Measurements from ENCODE around the gene CDK5RAP1.

The CDK5RAP1 gene

DNA sequence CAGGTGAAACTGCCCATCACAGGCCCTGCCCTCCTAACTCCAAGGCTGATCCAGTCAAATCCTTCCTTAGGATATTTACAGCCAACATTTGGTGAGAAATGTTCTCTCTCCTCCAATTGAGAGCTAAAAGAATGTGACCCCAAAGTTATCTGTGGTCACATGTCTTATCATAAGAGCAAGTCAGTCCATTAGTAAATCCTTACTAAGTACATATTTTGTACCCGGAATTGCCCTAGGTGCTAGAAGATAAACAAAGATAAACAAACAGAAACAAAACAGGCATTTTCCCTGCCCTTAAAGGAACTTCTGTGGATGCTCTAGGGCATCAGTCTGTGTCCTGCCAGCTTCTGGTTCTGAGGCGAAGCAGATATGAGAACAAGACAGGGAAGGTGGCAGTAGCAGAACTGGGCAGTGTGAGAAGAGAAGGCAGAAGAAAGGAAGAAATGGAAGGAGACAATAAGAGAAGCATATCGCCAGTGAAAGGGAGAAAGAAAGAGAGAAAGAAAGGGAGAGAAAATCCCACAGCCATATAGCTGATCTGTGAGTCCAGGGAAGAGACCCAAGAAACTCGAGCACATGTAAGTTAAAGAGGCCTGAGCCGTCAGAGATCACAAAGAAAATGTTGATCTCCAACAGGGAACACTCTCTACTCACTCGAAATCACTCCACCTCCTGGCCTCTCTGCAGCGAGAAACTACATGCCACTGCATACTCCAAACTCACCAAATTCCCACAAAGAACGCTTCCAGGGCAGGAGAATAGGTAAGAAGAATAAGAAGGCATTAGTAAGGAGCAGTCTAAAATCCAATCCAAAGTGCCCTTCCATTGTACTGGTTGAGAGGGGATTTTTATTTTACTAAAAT, 41.7 kb downstream of the CDK5RAP1 start:
- Histone ChIP-seq H2BK12ac (ENCODE audit: low read length) (no peak overlapping the region), H3K27me3 (ENCODE audit: insufficient read depth, low read length) (no peaks in the 10 kb centered on the region), H4K91ac (ENCODE audit: low read depth, low read length) (no peak overlapping the region), H3K4ac (ENCODE audit: low read depth, low read length) (no peak overlapping the region), H3K18ac (ENCODE audit: low read length) (no peak overlapping the region), H2AFZ (ENCODE audit: insufficient read depth, low read length, poor library complexity) (no peak overlapping the region), H2BK120ac (ENCODE audit: insufficient read depth, low read length, poor library complexity) (no peak overlapping the region), H3K9ac (ENCODE audit: low read length) (no peak overlapping the region), H4K12ac (ENCODE audit: low read depth, low read length) (no peak overlapping the region), H3K4me1 (ENCODE audit: control insufficient read depth in 1 of 2, insufficient read depth in 2 of 2, low read length in 2 of 2) (no peaks in the 10 kb centered on the region), H3K79me1 (ENCODE audit: low read length) (no peaks in the 10 kb centered on the region), H4K8ac (ENCODE audit: low read depth, low read length) (no peak overlapping the region), H3K4me2 (ENCODE audit: low read length) (no peak overlapping the region), H2AK5ac (ENCODE audit: low read length) (no peak overlapping the region), H3K36me3 (ENCODE audit: control insufficient read depth in 1 of 2, insufficient read depth in 2 of 2, low read length in 2 of 2) (peaks cover 15 to 29% of the 10 kb centered on the region in 2 experiments), H3K79me2 (ENCODE audit: control insufficient read depth, insufficient read depth, low read length, poor library complexity) (no peaks in the 10 kb centered on the region), H3K4me3 (ENCODE audit: low read depth, low read length) (no peak overlapping the region), H3K27ac (ENCODE audit: low read depth, low read length) (no peak overlapping the region), H3K9me3 (ENCODE audit: insufficient read depth, low read depth, low read length) (no peaks in the 10 kb centered on the region), H2BK5ac (ENCODE audit: low read depth, low read length, poor library complexity) (no peak overlapping the region), H3K14ac (ENCODE audit: low read length) (no peak overlapping the region), H3K23ac (ENCODE audit: low read length) (no peak overlapping the region)
- peak in 1 of 2 donors; percentile 43 for DNase-seq
- WGBS (ENCODE audit: extremely low coverage, insufficient coverage, insufficient read length), result no CpG with 5 or more reads among the region's 8 CpGs

GRCh38 chr20:33353013-33353402, 48.3 kb downstream of the CDK5RAP1 start:
- H2BK12ac ChIP-seq (ENCODE audit: low read length), result no peak overlapping the region
- no peak overlapping the region for H3K18ac ChIP-seq (ENCODE audit: low read length)
- no peak overlapping the region for H3K4ac ChIP-seq (ENCODE audit: low read depth, low read length)
- no peak overlapping the region for H2BK120ac ChIP-seq (ENCODE audit: insufficient read depth, low read length, poor library complexity)
- no peak for DNase-seq
- H3K14ac ChIP-seq (ENCODE audit: low read length), result no peak overlapping the region
- peaks cover 3% of the 10 kb centered on the region for H3K79me1 ChIP-seq (ENCODE audit: low read length)
- no peak overlapping the region for H3K9ac ChIP-seq (ENCODE audit: low read length)
- H3K36me3 ChIP-seq (ENCODE audit: control insufficient read depth in 1 of 2, insufficient read depth in 2 of 2, low read length in 2 of 2), result peaks cover 0 to 7% of the 10 kb centered on the region in 2 experiments
- H3K4me3 ChIP-seq (ENCODE audit: low read depth, low read length), result no peak overlapping the region
- H3K79me2 ChIP-seq (ENCODE audit: control insufficient read depth, insufficient read depth, low read length, poor library complexity), result no peaks in the 10 kb centered on the region
- no peaks in the 10 kb centered on the region for H3K9me3 ChIP-seq (ENCODE audit: insufficient read depth, low read depth, low read length)
- no peak overlapping the region for H2AK5ac ChIP-seq (ENCODE audit: low read length)
- H3K27me3 ChIP-seq (ENCODE audit: insufficient read depth, low read length), result no peaks in the 10 kb centered on the region
- H2BK5ac ChIP-seq (ENCODE audit: low read depth, low read length, poor library complexity), result no peak overlapping the region
- no peak overlapping the region for H4K91ac ChIP-seq (ENCODE audit: low read depth, low read length)
- no peak overlapping the region for H3K27ac ChIP-seq (ENCODE audit: low read depth, low read length)
- H3K4me2 ChIP-seq (ENCODE audit: low read length), result no peak overlapping the region
- H4K8ac ChIP-seq (ENCODE audit: low read depth, low read length), result no peak overlapping the region
- no peak overlapping the region for H4K12ac ChIP-seq (ENCODE audit: low read depth, low read length)
- H3K4me1 ChIP-seq (ENCODE audit: control insufficient read depth in 1 of 2, insufficient read depth in 2 of 2, low read length in 2 of 2), result peaks cover 12 to 23% of the 10 kb centered on the region in 2 experiments
- H3K23ac ChIP-seq (ENCODE audit: low read length), result no peak overlapping the region
- no peak overlapping the region for H2AFZ ChIP-seq (ENCODE audit: insufficient read depth, low read length, poor library complexity)
- no CpG with 5 or more reads among the region's 4 CpGs for whole genome bisulfite sequencing (ENCODE audit: extremely low coverage, insufficient coverage, insufficient read length)

DNA sequence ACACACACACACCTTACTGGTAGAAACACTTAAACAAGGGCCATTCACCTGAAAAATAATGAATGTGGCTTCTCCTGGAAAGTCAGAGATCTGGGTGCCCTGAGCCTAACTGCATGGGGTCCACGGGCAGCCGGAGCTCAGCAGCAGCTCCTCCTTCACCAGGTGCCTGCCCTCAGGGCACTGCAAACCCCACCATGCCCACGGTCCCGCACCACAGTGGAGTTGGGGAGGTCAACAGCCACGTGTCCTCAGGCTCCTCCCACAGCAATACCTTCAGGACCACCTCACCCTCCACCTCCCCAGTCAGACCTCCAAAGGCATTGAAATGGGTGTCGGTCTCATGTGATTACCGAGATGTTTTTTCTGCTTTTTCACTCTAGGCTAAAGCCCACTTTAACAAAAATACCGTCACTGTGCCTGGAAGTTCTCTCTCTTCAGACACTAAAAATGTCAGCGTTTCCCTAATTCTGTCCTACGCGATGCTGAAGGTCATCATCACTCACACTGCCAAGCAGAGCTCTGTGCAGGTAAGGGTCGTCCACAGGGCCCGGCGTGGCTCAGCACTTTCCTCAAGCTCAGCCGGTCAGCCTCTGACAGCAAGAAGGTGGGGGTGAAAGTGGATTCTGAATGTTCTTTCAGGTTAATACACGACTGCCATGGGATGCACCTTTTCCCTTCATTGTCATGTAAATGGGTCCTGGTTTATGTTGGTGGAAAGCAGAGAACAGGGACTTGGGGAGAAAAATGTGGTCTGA, 48.9 kb downstream of the CDK5RAP1 start:
- no peaks in the 10 kb centered on the region for H3K79me2 ChIP-seq (ENCODE audit: control insufficient read depth, insufficient read depth, low read length, poor library complexity)
- peak overlapping the region; percentile 34 for H3K14ac ChIP-seq (ENCODE audit: low read length)
- H4K91ac ChIP-seq (ENCODE audit: low read depth, low read length), result peak overlapping the region; percentile 46
- peak overlapping the region; percentile 19 for H2BK12ac ChIP-seq (ENCODE audit: low read length)
- peak overlapping the region; percentile 29 for H2BK120ac ChIP-seq (ENCODE audit: insufficient read depth, low read length, poor library complexity)
- H4K8ac ChIP-seq (ENCODE audit: low read depth, low read length), result peak overlapping the region; percentile 38
- peaks cover 0 to 6% of the 10 kb centered on the region in 2 experiments for H3K36me3 ChIP-seq (ENCODE audit: control insufficient read depth in 1 of 2, insufficient read depth in 2 of 2, low read length in 2 of 2)
- H2BK5ac ChIP-seq (ENCODE audit: low read depth, low read length, poor library complexity), result peak overlapping the region; percentile 32
- H3K18ac ChIP-seq (ENCODE audit: low read length), result peak overlapping the region; percentile 12
- H3K9ac ChIP-seq (ENCODE audit: low read length), result no peak overlapping the region
- H3K4ac ChIP-seq (ENCODE audit: low read depth, low read length), result no peak overlapping the region
- H3K9me3 ChIP-seq (ENCODE audit: insufficient read depth, low read depth, low read length), result no peaks in the 10 kb centered on the region
- no peak overlapping the region for H3K4me3 ChIP-seq (ENCODE audit: low read depth, low read length)
- no peak overlapping the region for H3K4me2 ChIP-seq (ENCODE audit: low read length)
- no peak overlapping the region for H2AFZ ChIP-seq (ENCODE audit: insufficient read depth, low read length, poor library complexity)
- H3K27ac ChIP-seq (ENCODE audit: low read depth, low read length), result peak overlapping the region; percentile 29
- peak overlapping the region; percentile 49 for H4K12ac ChIP-seq (ENCODE audit: low read depth, low read length)
- H3K4me1 ChIP-seq (ENCODE audit: control insufficient read depth in 1 of 2, insufficient read depth in 2 of 2, low read length in 2 of 2), result peaks cover 12 to 23% of the 10 kb centered on the region in 2 experiments
- peaks cover 3% of the 10 kb centered on the region for H3K79me1 ChIP-seq (ENCODE audit: low read length)
- no peak overlapping the region for H3K23ac ChIP-seq (ENCODE audit: low read length)
- peak overlapping the region; percentile 20 for H2AK5ac ChIP-seq (ENCODE audit: low read length)
- no peak for DNase-seq
- H3K27me3 ChIP-seq (ENCODE audit: insufficient read depth, low read length), result no peaks in the 10 kb centered on the region
- WGBS (ENCODE audit: extremely low coverage, insufficient coverage, insufficient read length), result no CpG with 5 or more reads among the region's 16 CpGs

- H3K79me1 ChIP-seq (ENCODE audit: low read length), result peaks cover 3% of the 10 kb centered on the region
- no peak overlapping the region for H4K91ac ChIP-seq (ENCODE audit: low read depth, low read length)
- no peak overlapping the region for H3K9ac ChIP-seq (ENCODE audit: low read length)
- H2AK5ac ChIP-seq (ENCODE audit: low read length), result no peak overlapping the region
- peaks cover 0 to 3% of the 10 kb centered on the region in 2 experiments for H3K36me3 ChIP-seq (ENCODE audit: control insufficient read depth in 1 of 2, insufficient read depth in 2 of 2, low read length in 2 of 2)
- peak overlapping the region; percentile 0 for H3K4me2 ChIP-seq (ENCODE audit: low read length)
- H3K14ac ChIP-seq (ENCODE audit: low read length), result no peak overlapping the region
- H3K79me2 ChIP-seq (ENCODE audit: control insufficient read depth, insufficient read depth, low read length, poor library complexity), result no peaks in the 10 kb centered on the region
- no peak overlapping the region for H2AFZ ChIP-seq (ENCODE audit: insufficient read depth, low read length, poor library complexity)
- no peak overlapping the region for H4K12ac ChIP-seq (ENCODE audit: low read depth, low read length)
- H3K4me3 ChIP-seq (ENCODE audit: low read depth, low read length), result no peak overlapping the region
- DNase-seq, result peak; percentile 64 to 73
- H2BK12ac ChIP-seq (ENCODE audit: low read length), result no peak overlapping the region
- no peak overlapping the region for H3K18ac ChIP-seq (ENCODE audit: low read length)
- H4K8ac ChIP-seq (ENCODE audit: low read depth, low read length), result no peak overlapping the region
- WGBS (ENCODE audit: extremely low coverage, insufficient coverage, insufficient read length), result no CpG with 5 or more reads among the region's 3 CpGs
- peak overlapping the region; percentile 13 for H2BK5ac ChIP-seq (ENCODE audit: low read depth, low read length, poor library complexity)
- no peak overlapping the region for H3K23ac ChIP-seq (ENCODE audit: low read length)
- no peak overlapping the region for H3K4ac ChIP-seq (ENCODE audit: low read depth, low read length)
- H3K27ac ChIP-seq (ENCODE audit: low read depth, low read length), result peak overlapping the region; percentile 29
- peaks cover 12 to 23% of the 10 kb centered on the region in 2 experiments for H3K4me1 ChIP-seq (ENCODE audit: control insufficient read depth in 1 of 2, insufficient read depth in 2 of 2, low read length in 2 of 2)
- H3K9me3 ChIP-seq (ENCODE audit: insufficient read depth, low read depth, low read length), result no peaks in the 10 kb centered on the region
- no peaks in the 10 kb centered on the region for H3K27me3 ChIP-seq (ENCODE audit: insufficient read depth, low read length)
- H2BK120ac ChIP-seq (ENCODE audit: insufficient read depth, low read length, poor library complexity), result no peak overlapping the region
Observed at GRCh38 chr20:33351696-33352095, 49.6 kb downstream of the CDK5RAP1 start.
